ENCODE data around the gene UBASH3A.

Gene UBASH3A

GRCh38 chr21:42401820-42402251 is 1.9 kb upstream of the UBASH3A start:
- Histone ChIP-seq H4K20me1 (ENCODE audit: insufficient read depth, low read length) (no peaks in the 10 kb centered on the region), H3K4me2 (ENCODE audit: insufficient read depth, low read length) (no peak overlapping the region), H3K9ac (ENCODE audit: low read depth, low read length) (no peak overlapping the region), H3K36me3 (ENCODE audit: insufficient read depth, low read length) (peaks cover 4% of the 10 kb centered on the region), H2AFZ (ENCODE audit: low read depth, low read length) (no peak overlapping the region), H3K79me2 (ENCODE audit: insufficient read depth, low read length) (peaks cover 50% of the 10 kb centered on the region), H3K27me3 (ENCODE audit: insufficient read depth, low read length, poor library complexity) (no peaks in the 10 kb centered on the region), H3K4me3 (ENCODE audit: low read depth in 1 of 2, low read length in 2 of 2) (no peak overlapping the region), H3K9me3 (ENCODE audit: insufficient read depth, low read length, severe bottlenecking) (peaks cover 8% of the 10 kb centered on the region), H3K27ac (ENCODE audit: low read length) (peak overlapping the region; percentile 27; the same call in 1 of the 2 replicates), H3K4me1 (ENCODE audit: insufficient read depth, low read length) (peaks cover 45% of the 10 kb centered on the region)
- ATAC-seq (ENCODE audit: insufficient read depth, low read depth) (no peak), DNase-seq (no peak)
- no peak for TF ChIP-seq EZH2 (IDR thresholded peaks at IDR 0.05; ENCODE audit: borderline replicate concordance, low read depth, low read length, severe bottlenecking)
- TF ChIP-seq, protein P1, sequence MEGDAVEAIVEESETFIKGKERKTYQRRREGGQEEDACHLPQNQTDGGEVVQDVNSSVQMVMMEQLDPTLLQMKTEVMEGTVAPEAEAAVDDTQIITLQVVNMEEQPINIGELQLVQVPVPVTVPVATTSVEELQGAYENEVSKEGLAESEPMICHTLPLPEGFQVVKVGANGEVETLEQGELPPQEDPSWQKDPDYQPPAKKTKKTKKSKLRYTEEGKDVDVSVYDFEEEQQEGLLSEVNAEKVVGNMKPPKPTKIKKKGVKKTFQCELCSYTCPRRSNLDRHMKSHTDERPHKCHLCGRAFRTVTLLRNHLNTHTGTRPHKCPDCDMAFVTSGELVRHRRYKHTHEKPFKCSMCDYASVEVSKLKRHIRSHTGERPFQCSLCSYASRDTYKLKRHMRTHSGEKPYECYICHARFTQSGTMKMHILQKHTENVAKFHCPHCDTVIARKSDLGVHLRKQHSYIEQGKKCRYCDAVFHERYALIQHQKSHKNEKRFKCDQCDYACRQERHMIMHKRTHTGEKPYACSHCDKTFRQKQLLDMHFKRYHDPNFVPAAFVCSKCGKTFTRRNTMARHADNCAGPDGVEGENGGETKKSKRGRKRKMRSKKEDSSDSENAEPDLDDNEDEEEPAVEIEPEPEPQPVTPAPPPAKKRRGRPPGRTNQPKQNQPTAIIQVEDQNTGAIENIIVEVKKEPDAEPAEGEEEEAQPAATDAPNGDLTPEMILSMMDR (IDR thresholded peaks at IDR 0.05; ENCODE audit: borderline replicate concordance, extremely low read depth, low read length, poor library complexity, severe bottlenecking): no peak

DNA sequence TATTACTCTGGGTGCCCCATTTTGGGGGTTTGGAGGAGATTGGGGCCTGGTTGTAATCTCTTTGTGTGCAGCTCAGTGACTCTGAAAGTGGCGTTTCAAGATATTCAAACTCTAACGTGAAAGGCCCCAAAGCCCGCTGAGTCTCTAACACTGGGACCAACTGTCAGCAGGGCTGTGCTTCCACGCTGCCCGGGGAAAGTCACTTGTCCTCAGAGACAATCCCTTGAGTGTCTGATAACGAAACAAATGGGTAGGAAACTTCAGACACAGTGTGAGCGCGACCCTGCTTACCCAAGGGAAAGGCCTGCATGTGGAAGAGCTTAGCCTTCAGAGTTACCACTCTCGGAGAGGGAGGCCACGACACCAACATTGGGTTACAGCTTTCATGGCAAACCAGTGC is 837 bp downstream of the UBASH3A start:
- H3K27ac ChIP-seq (ENCODE audit: low read length): peak overlapping the region; percentile 91
- peaks cover 5% of the 10 kb centered on the region; the same call in 1 of the 2 replicates for H4K20me1 ChIP-seq (ENCODE audit: insufficient read depth, low read length)
- H2AFZ ChIP-seq (ENCODE audit: low read depth, low read length): peak overlapping the region; percentile 72
- no peaks in the 10 kb centered on the region for H3K27me3 ChIP-seq (ENCODE audit: insufficient read depth, low read length, poor library complexity)
- peak overlapping the region; percentile 79 for H3K4me2 ChIP-seq (ENCODE audit: insufficient read depth, low read length)
- no peak for TF ChIP-seq EZH2 (IDR thresholded peaks at IDR 0.05; ENCODE audit: borderline replicate concordance, low read depth, low read length, severe bottlenecking)
- peaks cover 29% of the 10 kb centered on the region for H3K36me3 ChIP-seq (ENCODE audit: insufficient read depth, low read length)
- H3K9me3 ChIP-seq (ENCODE audit: insufficient read depth, low read length, severe bottlenecking): peaks cover 8% of the 10 kb centered on the region
- DNase-seq (peak; percentile 63), ATAC-seq (ENCODE audit: insufficient read depth, low read depth) (peak; percentile 13)
- H3K4me3 ChIP-seq (ENCODE audit: low read depth in 1 of 2, low read length in 2 of 2): peak overlapping the region; percentile 39 to 67; a peak in 3 of 4 replicates
- H3K79me2 ChIP-seq (ENCODE audit: insufficient read depth, low read length): peaks cover 75% of the 10 kb centered on the region
- peak overlapping the region; percentile 89 for H3K9ac ChIP-seq (ENCODE audit: low read depth, low read length)
- H3K4me1 ChIP-seq (ENCODE audit: insufficient read depth, low read length): peaks cover 60% of the 10 kb centered on the region

DNA sequence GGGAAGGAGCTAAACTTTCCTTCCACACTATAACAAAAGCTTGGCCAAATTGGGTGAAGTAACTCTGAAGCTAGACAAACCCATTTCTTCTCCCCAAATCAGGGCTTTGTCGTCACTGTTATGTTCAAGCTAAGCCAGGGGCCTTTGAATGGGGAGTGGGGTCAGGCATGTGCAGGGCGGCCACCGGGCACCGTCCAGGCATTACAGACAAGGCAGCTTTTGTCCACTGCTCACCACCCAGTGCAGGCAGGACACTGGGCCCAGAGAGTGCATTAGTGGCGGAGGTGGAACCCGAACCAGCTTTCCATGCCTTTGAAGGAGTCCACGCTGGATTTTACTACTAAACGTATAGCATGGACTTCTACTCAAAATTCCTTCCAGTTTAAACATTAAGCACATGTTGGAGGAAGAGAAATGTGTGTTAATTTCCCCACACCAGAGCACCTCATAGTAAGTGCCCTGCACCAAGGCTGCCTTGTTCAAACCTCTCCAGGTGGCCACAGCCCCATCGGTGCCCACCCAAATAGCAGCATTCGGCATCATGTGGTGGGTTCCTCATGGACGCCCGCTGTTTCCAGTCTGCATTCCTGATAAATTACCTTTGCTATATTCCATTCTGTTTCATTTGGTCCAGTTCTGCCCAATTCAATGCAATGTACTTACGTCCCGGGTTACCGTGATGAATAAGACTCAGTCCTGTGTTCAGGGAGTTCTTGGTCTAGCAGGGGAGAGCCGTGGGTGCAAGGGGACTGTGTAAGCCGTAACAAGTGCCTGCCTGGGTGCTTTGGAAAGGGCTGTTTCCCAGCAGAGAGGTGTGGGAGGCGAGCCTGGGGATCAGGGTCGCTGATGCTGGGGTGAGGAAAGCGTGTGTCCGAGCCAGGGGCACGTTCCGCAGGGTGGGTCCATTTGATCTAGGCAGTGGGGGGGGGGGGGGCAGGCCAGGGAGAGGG is 1.6 kb downstream of the UBASH3A start:
- peak overlapping the region; percentile 89 for H3K9ac ChIP-seq (ENCODE audit: low read depth, low read length)
- TF ChIP-seq EZH2 (IDR thresholded peaks at IDR 0.05; ENCODE audit: borderline replicate concordance, low read depth, low read length, severe bottlenecking): no peak
- TF ChIP-seq, protein P1 (IDR thresholded peaks at IDR 0.05; ENCODE audit: borderline replicate concordance, extremely low read depth, low read length, poor library complexity, severe bottlenecking): no peak
- H3K79me2 ChIP-seq (ENCODE audit: insufficient read depth, low read length): peaks cover 82% of the 10 kb centered on the region
- peaks cover 8% of the 10 kb centered on the region for H3K9me3 ChIP-seq (ENCODE audit: insufficient read depth, low read length, severe bottlenecking)
- peak overlapping the region; percentile 72 for H2AFZ ChIP-seq (ENCODE audit: low read depth, low read length)
- DNase-seq (peak; percentile 52), ATAC-seq (ENCODE audit: insufficient read depth, low read depth) (peak; percentile 23; the same call in 2 of the 3 replicates)
- peaks cover 5% of the 10 kb centered on the region; the same call in 1 of the 2 replicates for H4K20me1 ChIP-seq (ENCODE audit: insufficient read depth, low read length)
- peaks cover 60% of the 10 kb centered on the region for H3K4me1 ChIP-seq (ENCODE audit: insufficient read depth, low read length)
- H3K36me3 ChIP-seq (ENCODE audit: insufficient read depth, low read length): peaks cover 37% of the 10 kb centered on the region
- peak overlapping the region; percentile 79 for H3K4me2 ChIP-seq (ENCODE audit: insufficient read depth, low read length)
- peak overlapping the region; percentile 39 to 67 for H3K4me3 ChIP-seq (ENCODE audit: low read depth in 1 of 2, low read length in 2 of 2)
- peak overlapping the region; percentile 91 for H3K27ac ChIP-seq (ENCODE audit: low read length)
- no peaks in the 10 kb centered on the region for H3K27me3 ChIP-seq (ENCODE audit: insufficient read depth, low read length, poor library complexity)

GRCh38 chr21:42406201-42406621 is 2.5 kb downstream of the UBASH3A start:
- Histone ChIP-seq H3K9ac (ENCODE audit: low read depth, low read length) (peak overlapping the region; percentile 89), H3K27me3 (ENCODE audit: insufficient read depth, low read length, poor library complexity) (no peaks in the 10 kb centered on the region), H3K4me1 (ENCODE audit: insufficient read depth, low read length) (peaks cover 64% of the 10 kb centered on the region), H3K9me3 (ENCODE audit: insufficient read depth, low read length, severe bottlenecking) (peaks cover 8% of the 10 kb centered on the region), H3K4me2 (ENCODE audit: insufficient read depth, low read length) (peak overlapping the region; percentile 79), H3K36me3 (ENCODE audit: insufficient read depth, low read length) (peaks cover 45% of the 10 kb centered on the region), H2AFZ (ENCODE audit: low read depth, low read length) (peak overlapping the region; percentile 54), H4K20me1 (ENCODE audit: insufficient read depth, low read length) (peaks cover 7% of the 10 kb centered on the region; the same call in 1 of the 2 replicates), H3K27ac (ENCODE audit: low read length) (peak overlapping the region; percentile 91), H3K79me2 (ENCODE audit: insufficient read depth, low read length) (peaks cover 91% of the 10 kb centered on the region), H3K4me3 (ENCODE audit: low read depth in 1 of 2, low read length in 2 of 2) (peak overlapping the region; percentile 39 to 67; a peak in 3 of 4 replicates)
- TF ChIP-seq, protein P1 (IDR thresholded peaks at IDR 0.05; ENCODE audit: borderline replicate concordance, extremely low read depth, low read length, poor library complexity, severe bottlenecking): no peak
- TF ChIP-seq EZH2 (IDR thresholded peaks at IDR 0.05; ENCODE audit: borderline replicate concordance, low read depth, low read length, severe bottlenecking): no peak
- DNase-seq (peak; percentile 88), ATAC-seq (ENCODE audit: insufficient read depth, low read depth) (peak; percentile 75)
